ENCODE data around the gene RNF43. TPM values are rescaled to one million over a fixed set of nuclear protein-coding genes. Genes with fewer than 3 reads are reported as not detected.

Gene RNF43
- total RNA-seq, result under 0.01 TPM in 1 of 2 replicates, not detected in the other

- peak; percentile 75 to 83 for DNase-seq (ENCODE audit: low read depth in 2 of 2)
These were observed at the start of gene RNF43 for GRCh38 chr17:58417300-58418092. Gene RNF43 (minus strand): TSS chr17:58417534. CDS start chr17:58415577, 1,957 bp downstream.

GRCh38 chr17:58455491-58455890 is 38.2 kb upstream of the RNF43 start:
- DNase-seq (ENCODE audit: low read depth in 2 of 2), result no peak

GRCh38 chr17:58452738-58453137 is 35.4 kb upstream of the RNF43 start:
- DNase-seq (ENCODE audit: low read depth in 2 of 2), result no peak

GRCh38 chr17:58447039-58447975 is 30.0 kb upstream of the RNF43 start:
- DNase-seq (ENCODE audit: low read depth in 2 of 2), result peak; percentile 86 to 87

GRCh38 chr17:58446086-58446485 is 28.8 kb upstream of the RNF43 start:
- no peak for DNase-seq (ENCODE audit: low read depth in 2 of 2)

- no peak for DNase-seq (ENCODE audit: low read depth in 2 of 2)
These were observed 19.5 kb upstream of the RNF43 start for GRCh38 chr17:58436805-58437239.

- no peak for DNase-seq (ENCODE audit: low read depth in 2 of 2)
These were observed 18.9 kb upstream of the RNF43 start for GRCh38 chr17:58436245-58436644.

- no peak for DNase-seq (ENCODE audit: low read depth in 2 of 2)
These were observed 15.7 kb upstream of the RNF43 start for GRCh38 chr17:58432806-58433573.

- DNase-seq (ENCODE audit: low read depth in 2 of 2), result no peak
These were observed 10.5 kb upstream of the RNF43 start for GRCh38 chr17:58427807-58428206.

GRCh38 chr17:58421711-58422110 is 4.4 kb upstream of the RNF43 start:
- no peak for DNase-seq (ENCODE audit: low read depth in 2 of 2)

- DNase-seq (ENCODE audit: low read depth in 2 of 2), result no peak
These were observed 3.5 kb upstream of the RNF43 start for GRCh38 chr17:58420827-58421226.

- DNase-seq (ENCODE audit: low read depth in 2 of 2), result no peak
These were observed 416 bp downstream of the RNF43 start for GRCh38 chr17:58416937-58417299.

- no peak for DNase-seq (ENCODE audit: low read depth in 2 of 2)
These were observed 938 bp downstream of the RNF43 start for GRCh38 chr17:58416396-58416795.

- no peak for DNase-seq (ENCODE audit: low read depth in 2 of 2)
These were observed 1.8 kb downstream of the RNF43 start for GRCh38 chr17:58415371-58416055.

- DNase-seq (ENCODE audit: low read depth in 2 of 2), result no peak
These were observed 2.7 kb downstream of the RNF43 start for GRCh38 chr17:58414596-58414997.

GRCh38 chr17:58413684-58414083 is 3.6 kb downstream of the RNF43 start:
- DNase-seq (ENCODE audit: low read depth in 2 of 2), result no peak

GRCh38 chr17:58412961-58413586 is 4.3 kb downstream of the RNF43 start:
- no peak for DNase-seq (ENCODE audit: low read depth in 2 of 2)

GRCh38 chr17:58412064-58412703 is 5.2 kb downstream of the RNF43 start:
- no peak for DNase-seq (ENCODE audit: low read depth in 2 of 2)

GRCh38 chr17:58411408-58411894 is 5.9 kb downstream of the RNF43 start:
- no peak for DNase-seq (ENCODE audit: low read depth in 2 of 2)

All from lung microvascular endothelial cell (primary cell).